ENCODE measurements around the gene IL15RA. TPM values are rescaled to one million over a fixed set of nuclear protein-coding genes. Genes with fewer than 3 reads are reported as not detected.

The IL15RA gene
- total RNA-seq, 4 donors from 2014 or later = 19.4 to 38.0 (median 34.9) TPM

GRCh38 chr10:5973069-5973468, 4.3 kb downstream of the IL15RA start:
- Histone ChIP-seq H3K4me3 (no peak overlapping the region), H3K27me3 (no peaks in the 10 kb centered on the region), H3K27ac (no peak overlapping the region), H3K36me3 (no peaks in the 10 kb centered on the region), H3K9me3 (no peaks in the 10 kb centered on the region), H3K4me1 (peaks cover 0 to 26% (median 6%) of the 10 kb centered on the region in 4 donors)
- peak in 1 of 3 donors; percentile 13 for DNase-seq
- no peak for TF ChIP-seq CTCF (IDR thresholded peaks at IDR 0.05)
- TF ChIP-seq POLR2A (IDR thresholded peaks at IDR 0.05) = no peak

GRCh38 chr10:5971886-5972285, 5.5 kb downstream of the IL15RA start:
- H3K27me3 ChIP-seq = no peaks in the 10 kb centered on the region
- H3K9me3 ChIP-seq = no peaks in the 10 kb centered on the region
- TF ChIP-seq POLR2A (IDR thresholded peaks at IDR 0.05) = no peak
- H3K4me1 ChIP-seq = peaks cover 0 to 26% (median 6%) of the 10 kb centered on the region in 4 donors
- H3K36me3 ChIP-seq = no peaks in the 10 kb centered on the region
- no peak overlapping the region for H3K4me3 ChIP-seq
- peak in 1 of 3 donors; percentile 11 for DNase-seq
- peak overlapping the region; percentile 18 to 77 (median 51) for H3K27ac ChIP-seq

DNA sequence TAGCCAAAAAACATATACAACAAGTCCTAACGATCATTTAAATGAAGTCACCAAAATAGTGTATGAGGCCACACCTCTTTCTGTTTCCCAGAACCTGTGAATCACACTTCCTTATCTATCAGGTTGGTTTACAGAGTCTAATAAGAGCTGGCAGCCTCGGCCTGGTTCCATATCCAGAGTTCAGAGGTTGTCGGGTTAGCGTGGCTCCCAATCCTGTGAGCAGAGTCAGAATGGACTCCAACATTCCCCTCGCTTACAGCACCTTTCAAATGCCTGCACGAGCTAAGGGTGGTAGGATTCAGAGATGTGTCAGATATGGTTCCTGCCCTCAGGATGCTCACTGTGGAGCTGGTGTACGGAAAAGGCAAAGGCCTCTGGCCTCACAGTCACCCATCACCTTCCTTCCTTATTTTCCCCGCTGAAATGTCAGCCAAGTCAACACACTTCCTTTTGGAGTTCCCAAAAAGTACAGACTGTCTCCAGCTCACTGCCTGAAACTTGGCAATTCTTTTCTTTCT, 6.0 kb downstream of the IL15RA start:
- Histone ChIP-seq H3K36me3 (peaks cover 0 to 2% (median 0%) of the 10 kb centered on the region in 3 donors), H3K4me3 (no peak overlapping the region), H3K27me3 (no peaks in the 10 kb centered on the region), H3K27ac (peak overlapping the region; percentile 18 to 77 (median 51)), H3K9me3 (no peaks in the 10 kb centered on the region), H3K4me1 (peaks cover 0 to 26% (median 6%) of the 10 kb centered on the region in 4 donors)
- TF ChIP-seq CTCF (IDR thresholded peaks at IDR 0.05) (no peak), POLR2A (IDR thresholded peaks at IDR 0.05) (peak in 1 of 2 donors; percentile 14)
- peak; percentile 22 to 86 (median 72) for DNase-seq

DNA sequence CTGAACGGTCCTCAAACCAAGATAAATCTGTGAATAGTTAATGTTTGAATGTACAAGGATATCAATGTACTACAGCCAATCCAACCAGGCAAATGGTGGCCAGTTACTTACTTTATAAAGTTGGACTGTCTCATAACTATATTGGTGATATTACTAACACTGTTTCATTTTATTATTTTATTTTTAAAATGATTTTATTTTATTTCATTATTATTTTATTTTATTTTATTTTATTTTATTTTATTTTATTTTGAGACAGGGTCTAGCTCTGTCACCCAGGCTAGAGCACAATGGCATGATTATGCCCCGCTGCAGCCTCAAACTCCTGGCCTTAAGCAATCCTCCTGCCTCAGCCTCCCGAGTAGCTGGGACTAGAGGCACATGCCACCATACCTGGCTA, 6.8 kb downstream of the IL15RA start:
- Histone ChIP-seq H3K4me1 (peaks cover 0 to 23% (median 4%) of the 10 kb centered on the region in 4 donors), H3K36me3 (peaks cover 0 to 8% (median 0%) of the 10 kb centered on the region in 3 donors), H3K4me3 (no peak overlapping the region), H3K27ac (peak overlapping the region; percentile 18 to 77 (median 51)), H3K9me3 (no peaks in the 10 kb centered on the region), H3K27me3 (no peaks in the 10 kb centered on the region)
- DNase-seq = peak in 1 of 3 donors; percentile 11
- TF ChIP-seq CTCF (IDR thresholded peaks at IDR 0.05) = no peak
- TF ChIP-seq POLR2A (IDR thresholded peaks at IDR 0.05) = no peak

GRCh38 chr10:5970066-5970465, 7.3 kb downstream of the IL15RA start:
- no peak for DNase-seq
- no peak overlapping the region for H3K4me3 ChIP-seq
- TF ChIP-seq CTCF (IDR thresholded peaks at IDR 0.05) = no peak
- TF ChIP-seq POLR2A (IDR thresholded peaks at IDR 0.05) = no peak
- peaks cover 0 to 8% (median 0%) of the 10 kb centered on the region in 3 donors for H3K36me3 ChIP-seq
- peak overlapping the region in 1 of 4 donors; percentile 3 for H3K27ac ChIP-seq
- peaks cover 0 to 19% (median 2%) of the 10 kb centered on the region in 4 donors for H3K4me1 ChIP-seq
- no peaks in the 10 kb centered on the region for H3K27me3 ChIP-seq
- no peaks in the 10 kb centered on the region for H3K9me3 ChIP-seq

DNA sequence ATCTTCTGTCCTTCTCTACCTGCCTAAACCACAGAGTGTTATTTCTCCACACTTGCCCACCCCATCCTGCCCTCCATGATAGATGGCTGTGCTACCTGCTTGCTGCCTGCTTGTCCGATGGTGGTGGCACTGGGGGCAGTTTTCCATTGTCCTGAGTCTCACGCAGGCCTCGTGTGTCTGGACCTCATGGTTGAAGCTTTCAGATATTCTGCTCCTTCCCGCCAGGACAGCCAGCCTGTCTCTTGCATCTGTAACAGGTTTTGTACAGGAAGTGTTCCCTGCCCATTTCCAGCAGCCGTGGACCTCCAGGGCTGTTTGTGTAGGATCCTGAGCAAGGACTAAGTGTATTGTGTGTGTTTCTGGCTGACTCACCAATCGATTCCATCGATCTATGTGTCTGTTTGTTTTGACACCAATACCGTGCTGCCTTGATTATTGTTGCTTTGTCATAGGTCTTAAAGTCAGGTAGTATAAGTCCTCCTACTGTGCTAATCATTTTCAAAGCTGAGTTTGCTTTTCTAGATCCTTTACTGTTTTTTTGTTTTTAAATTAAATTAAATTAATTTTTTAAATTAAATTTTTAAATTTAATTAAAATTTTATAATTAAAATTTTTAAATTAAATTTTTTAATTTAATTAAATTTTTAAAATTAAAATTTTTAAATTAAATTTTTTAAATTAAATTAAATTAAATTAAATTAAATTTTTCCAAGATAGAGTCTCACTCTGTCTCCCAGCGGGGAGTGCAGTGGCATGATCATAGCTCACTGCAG, 8.5 kb downstream of the IL15RA start:
- TF ChIP-seq POLR2A (IDR thresholded peaks at IDR 0.05) (no peak), CTCF (IDR thresholded peaks at IDR 0.05) (no peak)
- no peaks in the 10 kb centered on the region for H3K27me3 ChIP-seq
- H3K9me3 ChIP-seq = no peaks in the 10 kb centered on the region
- H3K4me3 ChIP-seq = no peak overlapping the region
- peak in 2 of 3 donors; percentile 11 to 43 for DNase-seq
- H3K36me3 ChIP-seq = peaks cover 0 to 18% (median 0%) of the 10 kb centered on the region in 3 donors
- H3K27ac ChIP-seq = no peak overlapping the region
- peaks cover 0 to 12% (median 2%) of the 10 kb centered on the region in 4 donors for H3K4me1 ChIP-seq
